Stomach (tissue), 4 donors: Measurements from ENCODE around the gene MGAM2.

Source experiments
- EP300 ChIP-seq: sonication (generic); formaldehyde crosslinking; IDR thresholded peaks from one replicate; pipeline ENCODE4 v1.6.1; 2017; ENCODE audit warnings: antibody characterized with exemption
- POLR2A ChIP-seq, 4 donors: fragments of 450-650 bp; IDR thresholded peaks; one replicate each; pipeline ENCODE4 v1.6.1; 2016; ENCODE audit warnings: antibody characterized with exemption in 4 of 4, control low read depth in 2 of 4, mild to moderate bottlenecking in 1 of 4, moderate library complexity in 1 of 4
- POLR2AphosphoS5 ChIP-seq, 3 donors: sonication (generic); formaldehyde crosslinking; IDR thresholded peaks; one replicate each; pipeline ENCODE4 v1.6.1; 2016; ENCODE audit warnings: antibody characterized with exemption in 3 of 3
- TF ChIP-seq, protein P1 (sequence below), 7 experiments: fragments of 450-650 bp in 4 of 7; fragments of 200-600 bp in 3 of 7; sonication (generic) in 3 of 7; IDR thresholded peaks; one replicate each; pipeline ENCODE4 v1.5.1; 2016 to 2019; ENCODE audit warnings: antibody characterized with exemption in 7 of 7, control low read depth in 2 of 7, mild to moderate bottlenecking in 1 of 7

DNA sequence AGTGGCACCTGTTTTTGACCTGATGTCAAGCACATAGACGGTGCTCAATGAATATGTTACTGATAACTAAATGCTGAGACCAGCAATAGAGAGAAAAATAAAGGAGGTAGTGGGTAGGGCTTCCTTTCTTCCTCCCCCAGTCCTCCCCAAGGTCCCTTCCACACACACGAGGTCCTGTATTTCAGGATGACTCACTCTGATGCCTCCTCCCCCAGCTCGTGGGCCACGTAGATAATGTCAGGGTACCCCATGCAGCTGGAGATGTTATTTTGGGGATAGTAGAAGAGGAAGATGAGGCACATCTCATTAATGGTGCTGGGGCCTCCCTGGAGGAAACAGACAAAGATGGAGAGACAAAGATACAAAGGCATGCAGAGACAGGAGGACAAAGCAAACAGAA lies 129.0 kb downstream of the MGAM2 start:
- TF ChIP-seq, protein P1, sequence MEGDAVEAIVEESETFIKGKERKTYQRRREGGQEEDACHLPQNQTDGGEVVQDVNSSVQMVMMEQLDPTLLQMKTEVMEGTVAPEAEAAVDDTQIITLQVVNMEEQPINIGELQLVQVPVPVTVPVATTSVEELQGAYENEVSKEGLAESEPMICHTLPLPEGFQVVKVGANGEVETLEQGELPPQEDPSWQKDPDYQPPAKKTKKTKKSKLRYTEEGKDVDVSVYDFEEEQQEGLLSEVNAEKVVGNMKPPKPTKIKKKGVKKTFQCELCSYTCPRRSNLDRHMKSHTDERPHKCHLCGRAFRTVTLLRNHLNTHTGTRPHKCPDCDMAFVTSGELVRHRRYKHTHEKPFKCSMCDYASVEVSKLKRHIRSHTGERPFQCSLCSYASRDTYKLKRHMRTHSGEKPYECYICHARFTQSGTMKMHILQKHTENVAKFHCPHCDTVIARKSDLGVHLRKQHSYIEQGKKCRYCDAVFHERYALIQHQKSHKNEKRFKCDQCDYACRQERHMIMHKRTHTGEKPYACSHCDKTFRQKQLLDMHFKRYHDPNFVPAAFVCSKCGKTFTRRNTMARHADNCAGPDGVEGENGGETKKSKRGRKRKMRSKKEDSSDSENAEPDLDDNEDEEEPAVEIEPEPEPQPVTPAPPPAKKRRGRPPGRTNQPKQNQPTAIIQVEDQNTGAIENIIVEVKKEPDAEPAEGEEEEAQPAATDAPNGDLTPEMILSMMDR (IDR thresholded peaks at IDR 0.05), result no peak
- no peak for TF ChIP-seq EP300
- no peak for TF ChIP-seq POLR2AphosphoS5 (IDR thresholded peaks at IDR 0.05)
- TF ChIP-seq POLR2A (IDR thresholded peaks at IDR 0.05), result no peak
